HEK293T (cell line): ENCODE measurements around the gene PDIA4.

Experiments
- FOXM1 ChIP-seq: fragments of 450-650 bp; IDR thresholded peaks from 2 replicates; pipeline ENCODE4 v1.6.1; 2017; ENCODE audit warnings: mild to moderate bottlenecking, borderline replicate concordance
- HDGF ChIP-seq: fragments of 450-650 bp; IDR thresholded peaks from 2 replicates; pipeline ENCODE4 v1.6.1; 2017; ENCODE audit warnings: antibody characterized with exemption, borderline replicate concordance
- NFRKB ChIP-seq: fragments of 450-650 bp; IDR thresholded peaks from 2 replicates; pipeline ENCODE4 v1.6.1; 2016; ENCODE audit warnings: mild to moderate bottlenecking, moderate library complexity
- SP1 ChIP-seq: fragments of 450-650 bp; IDR thresholded peaks from 2 replicates; pipeline ENCODE4 v1.6.1; 2017
- TARDBP ChIP-seq: fragments of 450-650 bp; IDR thresholded peaks from 2 replicates; pipeline ENCODE4 v1.6.1; 2016

DNA sequence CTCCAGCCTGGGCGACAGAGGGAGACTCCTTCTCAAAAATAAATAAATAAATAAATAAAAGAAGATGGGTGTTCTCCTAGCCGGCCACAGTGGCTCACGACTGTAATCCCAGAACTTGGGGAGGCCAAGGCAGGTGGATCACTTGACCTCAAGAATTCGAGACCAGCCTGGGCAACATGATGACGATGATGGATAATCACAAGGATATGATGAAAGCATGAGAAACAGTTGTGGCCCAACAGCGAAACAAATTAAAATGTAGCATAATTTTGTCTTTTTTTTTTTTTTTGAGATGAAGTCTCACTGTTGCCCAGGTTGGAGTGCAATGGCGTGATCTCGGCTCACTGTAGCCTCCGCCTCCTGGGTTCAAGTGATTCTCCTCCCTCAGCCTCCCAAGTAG lies 49.3 kb upstream of the PDIA4 start:
- no peak for TF ChIP-seq FOXM1
- TF ChIP-seq NFRKB = no peak
- no peak for TF ChIP-seq HDGF
- TF ChIP-seq SP1 = no peak
- no peak for TF ChIP-seq TARDBP
